HepG2 (cell line): ENCODE results near the gene KRT15.

ENCODE experiments used
- TCF7L2 ChIP-seq: IDR thresholded peaks from 2 replicates; pipeline ENCODE4 v1.6.1; 2011; ENCODE audit warnings: mild to moderate bottlenecking, low read depth, low read length, moderate library complexity
- ZNF414 ChIP-seq: sonication (generic); formaldehyde crosslinking; IDR thresholded peaks from 2 replicates; pipeline ENCODE4 v1.5.0; 2020; ENCODE audit warnings: missing genetic modification reagents

- no peak for TF ChIP-seq TCF7L2
- no peak for TF ChIP-seq ZNF414 (CRISPR knock-in tag)
Observed at GRCh38 chr17:41490000-41490990, 28.4 kb downstream of the KRT15 start.
